GM12875 (cell line): ENCODE measurements around the gene ADGRV1.

ENCODE experiments used
- H3K4me3 ChIP-seq: one replicate; pipeline ENCODE4 v1.5.1; 2011; ENCODE audit warnings: low read depth, low read length, control low read depth
- CTCF ChIP-seq: IDR thresholded peaks from 2 replicates; pipeline ENCODE4 v1.5.1; 2011; ENCODE audit warnings: low read depth, mild to moderate bottlenecking, control low read depth, inconsistent platforms, low read length, moderate library complexity, borderline replicate concordance; ENCODE audit not compliant: insufficient read depth

The ADGRV1 gene

GRCh38 chr5:90861843-90862586 is 303.4 kb downstream of the ADGRV1 start:
- TF ChIP-seq CTCF, result no peak
- no peak overlapping the region for H3K4me3 ChIP-seq

- H3K4me3 ChIP-seq, result no peak overlapping the region
These were observed 306.6 kb downstream of the ADGRV1 start for GRCh38 chr5:90865180-90865579.

GRCh38 chr5:90866333-90866732 is 307.7 kb downstream of the ADGRV1 start:
- H3K4me3 ChIP-seq, result no peak overlapping the region
- no peak for TF ChIP-seq CTCF

More at GRCh38 chr5:90865180-90865579, 306.6 kb downstream of the ADGRV1 start:
- TF ChIP-seq CTCF, result no peak

- no peak for TF ChIP-seq CTCF
- no peak overlapping the region for H3K4me3 ChIP-seq
These were observed 308.5 kb downstream of the ADGRV1 start for GRCh38 chr5:90866915-90867731.

- no peak for TF ChIP-seq CTCF
- H3K4me3 ChIP-seq, result no peak overlapping the region
These were observed 310.2 kb downstream of the ADGRV1 start for GRCh38 chr5:90868799-90869198.

- no peak for TF ChIP-seq CTCF
- no peak overlapping the region for H3K4me3 ChIP-seq
These were observed 312.9 kb downstream of the ADGRV1 start for GRCh38 chr5:90871391-90871991.
